Posterior vena cava (tissue), 2 donors: Measurements from ENCODE around the gene SRPK3. TPM values are rescaled to one million over a fixed set of nuclear protein-coding genes. Genes with fewer than 3 reads are reported as not detected.

Experiments used
- DNase-seq: peaks from one replicate; pipeline ENCODE4 v3.0.0-alpha.2; 2020; ENCODE audit warnings: low spot score
- intact Hi-C, 2 donors: fragments of 100-400 bp; cut with DNase I; formaldehyde crosslinking; loops; one replicate each; pipeline versions ENCODE4 v1.14.1 to v1.14.2; 2022 to 2023
- total RNA-seq, 2 donors: library from RNA; stranded (reverse); fragmentation: NEBNext Ultra II Directional; extraction: Animal tissue kit (Norgen Biotek cat#: 25700); gene quantifications; one replicate each; pipeline ENCODE4 v1.2.1, GENCODE V29; 2021
- donor health status: DM: yes; HTN: yes; CAD: no.
- donor health status: DM: yes; HTN: yes; CAD: no.

SRPK3 gene
- total RNA-seq, 2 donors from 2014 or later: 5.4 to 9.8 TPM

DNA sequence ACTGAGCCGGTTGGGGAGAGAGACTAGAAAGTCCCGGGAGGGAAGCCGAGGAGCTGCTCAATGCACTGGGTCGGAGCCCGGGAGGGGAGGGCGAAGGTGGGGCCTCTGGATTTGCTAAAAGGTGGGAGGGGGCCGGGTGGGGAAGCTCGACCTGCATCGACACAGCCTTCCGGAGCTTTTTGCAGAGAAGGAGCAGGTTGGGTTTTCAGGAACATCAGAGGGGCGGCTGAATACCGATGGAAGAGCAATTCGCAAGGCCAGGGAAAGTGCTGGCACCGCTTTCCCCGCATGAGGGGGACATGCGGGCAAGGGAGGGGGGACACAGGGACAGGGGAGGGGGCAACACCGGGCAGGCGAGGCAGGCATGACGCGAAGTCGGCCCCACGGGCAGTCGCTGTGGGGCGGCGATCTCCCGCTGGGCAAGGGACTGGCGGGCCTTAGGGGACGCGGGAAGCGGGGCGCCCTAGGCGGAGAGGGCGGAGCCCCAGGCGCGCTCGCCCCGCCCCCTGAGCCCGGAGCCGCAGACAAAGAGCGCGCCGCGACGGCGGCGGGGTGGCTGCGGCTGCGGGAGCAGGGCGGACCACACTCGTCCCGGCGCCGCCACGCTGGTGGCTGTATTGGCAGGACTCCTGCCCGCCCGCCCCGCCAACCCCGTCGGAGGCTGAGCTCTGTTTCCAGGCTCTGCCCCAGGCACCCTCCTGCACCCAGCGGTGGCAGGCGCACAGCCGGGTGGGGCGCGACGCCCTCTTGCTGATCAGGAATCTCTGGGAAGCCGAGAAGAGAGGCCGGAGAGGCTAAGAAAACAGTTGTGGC is 37.9 kb downstream of the SRPK3 start:
- DNase-seq: no peak
- intact Hi-C loops: no loop called here

GRCh38 chrX:153819384-153820040 is 38.7 kb downstream of the SRPK3 start:
- intact Hi-C loops: no loop called here
- no peak for DNase-seq

GRCh38 chrX:153820601-153821000 is 39.8 kb downstream of the SRPK3 start:
- intact Hi-C loops: no loop called here
- peak; percentile 50 for DNase-seq

GRCh38 chrX:153821066-153821465 is 40.2 kb downstream of the SRPK3 start:
- peak; percentile 12 for DNase-seq
- intact Hi-C loops: no loop called here

- DNase-seq: no peak
- intact Hi-C loops: no loop called here
Measured at GRCh38 chrX:153824348-153824747, 43.5 kb downstream of the SRPK3 start.

GRCh38 chrX:153825042-153825441 is 44.2 kb downstream of the SRPK3 start:
- DNase-seq: peak; percentile 32
- intact Hi-C loops: no loop called here

DNA sequence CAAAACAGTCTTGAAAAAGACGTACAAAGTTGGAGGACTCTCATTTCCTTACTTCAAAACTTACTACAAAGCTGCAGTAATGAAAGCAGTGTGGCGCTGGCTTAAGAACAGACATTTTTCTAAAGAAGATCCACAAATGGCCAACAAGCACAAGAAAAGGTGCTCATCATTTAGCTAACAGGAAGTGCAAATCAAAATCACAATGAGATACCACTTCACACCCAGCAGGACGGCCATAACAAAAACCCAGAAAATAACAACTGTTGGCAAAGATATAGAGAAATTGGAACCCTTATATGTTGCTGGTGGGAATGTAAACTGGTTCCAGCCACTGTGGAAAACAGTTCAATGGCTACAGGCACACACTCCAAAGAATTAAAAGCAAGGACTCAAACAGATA is 46.2 kb downstream of the SRPK3 start:
- intact Hi-C loops: no loop called here

GRCh38 chrX:153827903-153828302 is 47.1 kb downstream of the SRPK3 start:
- peak; percentile 55 for DNase-seq

More for the DNA sequence above, 46.2 kb downstream of the SRPK3 start:
- no peak for DNase-seq

DNA sequence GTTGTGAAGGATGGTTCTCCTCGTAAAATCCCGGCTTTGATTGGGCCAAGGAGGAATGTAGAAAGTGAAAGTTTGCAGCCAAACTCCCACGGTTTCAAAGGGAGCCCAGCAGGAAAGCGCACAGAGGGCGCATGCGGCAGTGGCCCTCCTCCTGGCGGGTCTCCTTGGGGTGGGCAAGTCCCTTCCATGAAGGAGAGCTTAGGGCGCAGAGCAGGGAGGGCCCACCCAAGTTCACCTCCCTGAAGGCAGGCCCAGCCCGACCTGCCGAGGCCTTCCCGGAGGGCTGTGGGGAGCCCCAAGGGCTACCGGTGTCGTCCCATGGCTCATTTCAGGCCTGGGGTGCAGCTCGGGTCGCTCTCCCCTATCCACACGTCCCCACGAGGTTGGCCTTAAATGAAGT is 47.5 kb downstream of the SRPK3 start:
- intact Hi-C loops: no loop called here
- DNase-seq: no peak

More at GRCh38 chrX:153827903-153828302, 47.1 kb downstream of the SRPK3 start:
- intact Hi-C loops: no loop called here

- intact Hi-C loops: no loop called here
- DNase-seq: no peak
Measured at GRCh38 chrX:153828723-153829548, 48.1 kb downstream of the SRPK3 start.

DNA sequence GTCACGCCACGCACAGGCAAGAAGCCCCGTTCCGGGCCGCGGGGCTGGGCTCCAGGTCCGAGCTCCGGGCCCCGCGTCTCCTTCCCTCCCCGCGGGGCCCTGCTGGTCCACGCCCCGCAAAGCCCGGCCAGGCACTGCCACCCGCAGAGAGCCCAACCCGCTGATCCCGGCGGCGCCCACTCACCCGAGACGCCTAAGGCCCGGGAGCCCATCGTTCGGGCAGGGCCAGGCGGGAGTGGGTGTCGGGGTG is 48.6 kb downstream of the SRPK3 start:
- DNase-seq: no peak
- intact Hi-C loops: no loop called here

DNA sequence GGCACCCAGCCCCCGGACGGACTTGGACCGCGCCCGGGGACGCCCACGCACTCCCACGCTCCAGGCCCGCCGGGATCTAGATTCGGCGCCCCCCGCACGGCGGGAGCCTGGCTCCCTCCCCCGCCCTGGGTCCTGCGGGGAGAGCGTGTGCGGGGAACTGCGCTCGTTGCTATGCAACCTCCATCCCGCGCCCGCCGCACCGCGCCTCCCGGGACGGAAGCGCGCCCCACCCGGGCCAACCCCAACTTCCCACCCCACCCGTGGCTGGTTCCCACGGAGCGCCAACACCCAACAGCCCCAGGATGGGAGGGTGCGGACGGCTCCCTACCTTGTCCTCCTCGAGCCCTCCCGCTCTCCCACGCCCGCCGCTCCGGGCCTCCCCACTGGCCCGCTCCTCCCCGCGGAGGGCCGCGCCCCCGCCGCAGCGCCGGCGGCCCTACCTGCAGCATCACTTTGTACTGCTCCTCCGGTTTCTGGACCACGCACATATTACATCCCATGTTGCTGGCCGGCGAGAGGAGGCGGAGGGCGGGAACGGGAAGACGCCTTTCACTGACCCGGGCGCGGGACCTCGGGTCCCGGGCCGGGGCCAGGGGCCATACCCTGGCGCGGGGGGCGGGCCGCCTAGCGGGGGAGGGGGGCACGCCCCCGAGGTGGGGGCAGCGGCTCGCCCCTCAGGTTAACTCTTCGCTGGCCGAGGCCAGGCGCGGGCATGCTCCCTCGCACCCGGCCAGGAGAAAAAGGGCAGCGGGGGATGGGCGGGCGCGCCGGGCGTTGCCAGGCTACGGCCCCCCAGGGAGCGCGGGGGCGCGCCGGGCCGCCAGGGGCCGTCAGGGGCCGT is 49.2 kb downstream of the SRPK3 start, which contains the start of gene PDZD4:
PDZD4 (minus strand) TSS at position 746 of the 841 bp plus-strand sequence; CDS start at position 500, 246 bp downstream.
- intact Hi-C loops: no loop called here
- no peak for DNase-seq

GRCh38 chrX:153830640-153831428 is 50.0 kb downstream of the SRPK3 start:
- peak; percentile 55 for DNase-seq
- intact Hi-C loops: no loop called here

DNA sequence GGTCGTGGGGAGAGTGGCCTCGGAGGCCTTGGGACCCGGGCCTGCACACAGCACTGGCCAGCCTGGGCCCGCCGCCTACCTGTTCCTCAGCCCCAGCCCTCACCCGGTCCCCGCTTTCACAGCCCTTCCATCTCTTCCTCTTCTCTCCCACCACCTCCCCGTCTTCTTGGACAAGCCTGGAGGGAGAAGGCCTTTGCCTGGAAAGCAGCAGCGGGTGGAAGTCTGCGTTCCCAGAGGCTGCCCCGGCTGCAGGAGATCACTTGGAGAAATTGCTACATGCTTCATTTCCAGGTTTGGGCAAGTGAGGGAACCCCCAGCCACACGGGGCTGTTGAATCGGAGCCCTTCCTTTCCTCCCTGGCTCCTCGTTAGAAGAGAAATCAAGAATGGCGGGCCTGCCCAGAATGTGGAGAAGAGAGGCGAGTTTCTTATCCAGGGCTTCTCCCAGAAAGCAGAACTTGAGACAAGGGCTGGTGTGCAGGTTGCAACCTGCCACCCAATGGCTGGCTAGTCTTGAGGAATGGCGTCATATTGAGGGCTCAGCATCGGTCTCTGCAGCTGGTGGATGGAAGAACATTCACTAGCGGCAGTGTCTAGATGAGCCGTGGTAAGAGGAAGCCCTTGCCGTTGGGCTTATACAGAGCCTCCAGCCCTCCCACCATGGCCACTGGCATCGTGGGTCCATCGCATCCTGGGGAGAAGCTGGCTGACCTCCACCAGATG is 50.7 kb downstream of the SRPK3 start:
- DNase-seq: no peak
- intact Hi-C loops: no loop called here

- no peak for DNase-seq
- intact Hi-C loops: no loop called here
Measured at GRCh38 chrX:153832728-153833127, 51.9 kb downstream of the SRPK3 start.
